Measurements from ENCODE around the gene RANBP10. TPM values are rescaled to one million over a fixed set of nuclear protein-coding genes. Genes with fewer than 3 reads are reported as not detected.

RANBP10 gene
- total and polyA plus RNA-seq, 4 donors, result 9.8 to 15.5 (median 13.8) TPM

DNA sequence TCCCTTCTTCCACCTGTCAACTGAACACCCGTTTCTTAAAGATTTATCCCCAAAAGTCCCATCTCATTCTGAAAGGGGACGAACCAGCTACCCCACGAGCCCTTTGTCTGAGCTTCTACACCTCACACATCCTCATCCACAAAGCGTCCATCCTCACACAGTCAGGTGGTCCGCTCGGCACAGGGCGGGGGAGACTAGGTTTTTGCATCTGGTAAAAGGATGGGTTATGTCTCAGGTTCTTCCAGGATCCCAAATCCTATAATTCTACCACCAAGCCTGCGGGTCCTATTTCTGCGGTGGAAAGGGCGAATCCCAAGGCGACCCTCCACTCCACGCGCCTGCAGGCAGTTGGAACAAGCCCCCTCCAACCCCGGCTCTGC, 87.7 kb downstream of the RANBP10 start:
- TF ChIP-seq GABPA (IDR thresholded peaks at IDR 0.05 in 1 of 2, conservative IDR thresholded peaks at IDR 0.05 in 1 of 2) (no peak), FOXA2 (IDR thresholded peaks at IDR 0.05) (no peak), SP1 (IDR thresholded peaks at IDR 0.05) (no peak), YY1 (IDR thresholded peaks at IDR 0.05) (no peak), EGR1 (IDR thresholded peaks at IDR 0.05; ENCODE audit: low read depth in 2 of 2) (no peak), HNF4G (IDR thresholded peaks at IDR 0.05) (no peak), RXRA (IDR thresholded peaks at IDR 0.05) (no peak)
- TF ChIP-seq, protein P1, sequence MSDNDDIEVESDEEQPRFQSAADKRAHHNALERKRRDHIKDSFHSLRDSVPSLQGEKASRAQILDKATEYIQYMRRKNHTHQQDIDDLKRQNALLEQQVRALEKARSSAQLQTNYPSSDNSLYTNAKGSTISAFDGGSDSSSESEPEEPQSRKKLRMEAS (IDR thresholded peaks at IDR 0.05), result no peak
- TF ChIP-seq, protein P2, sequence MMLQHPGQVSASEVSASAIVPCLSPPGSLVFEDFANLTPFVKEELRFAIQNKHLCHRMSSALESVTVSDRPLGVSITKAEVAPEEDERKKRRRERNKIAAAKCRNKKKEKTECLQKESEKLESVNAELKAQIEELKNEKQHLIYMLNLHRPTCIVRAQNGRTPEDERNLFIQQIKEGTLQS (IDR thresholded peaks at IDR 0.05), result no peak
- TF ChIP-seq, protein P3, sequence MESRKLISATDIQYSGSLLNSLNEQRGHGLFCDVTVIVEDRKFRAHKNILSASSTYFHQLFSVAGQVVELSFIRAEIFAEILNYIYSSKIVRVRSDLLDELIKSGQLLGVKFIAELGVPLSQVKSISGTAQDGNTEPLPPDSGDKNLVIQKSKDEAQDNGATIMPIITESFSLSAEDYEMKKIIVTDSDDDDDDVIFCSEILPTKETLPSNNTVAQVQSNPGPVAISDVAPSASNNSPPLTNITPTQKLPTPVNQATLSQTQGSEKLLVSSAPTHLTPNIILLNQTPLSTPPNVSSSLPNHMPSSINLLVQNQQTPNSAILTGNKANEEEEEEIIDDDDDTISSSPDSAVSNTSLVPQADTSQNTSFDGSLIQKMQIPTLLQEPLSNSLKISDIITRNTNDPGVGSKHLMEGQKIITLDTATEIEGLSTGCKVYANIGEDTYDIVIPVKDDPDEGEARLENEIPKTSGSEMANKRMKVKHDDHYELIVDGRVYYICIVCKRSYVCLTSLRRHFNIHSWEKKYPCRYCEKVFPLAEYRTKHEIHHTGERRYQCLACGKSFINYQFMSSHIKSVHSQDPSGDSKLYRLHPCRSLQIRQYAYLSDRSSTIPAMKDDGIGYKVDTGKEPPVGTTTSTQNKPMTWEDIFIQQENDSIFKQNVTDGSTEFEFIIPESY (IDR thresholded peaks at IDR 0.05), result no peak
- no peaks in the 10 kb centered on the region for H3K36me3 ChIP-seq (ENCODE audit: control insufficient read depth in 4 of 4, insufficient read depth in 3 of 4, low read depth in 1 of 4, low read length in 3 of 4)
- H3K27me3 ChIP-seq (ENCODE audit: control insufficient read depth in 4 of 4, insufficient read depth in 4 of 4, low read length in 3 of 4), result no peaks in the 10 kb centered on the region
- no peaks in the 10 kb centered on the region for H3K9me3 ChIP-seq (ENCODE audit: control insufficient read depth in 4 of 4, low read length in 3 of 4)
- H3K4me3 ChIP-seq (ENCODE audit: low read depth in 1 of 3, low read length in 3 of 3), result peak overlapping the region; percentile 84 to 88 (median 88)
- under 1% methylated on average over 14 of the region's 14 CpGs for WGBS
- no peak for DNase-seq (ENCODE audit: low spot score)
- H3K27ac ChIP-seq (ENCODE audit: low read depth in 1 of 2, low read length in 2 of 2), result peak overlapping the region; percentile 90 to 96
- peak overlapping the region; percentile 76 to 80 for H3K9ac ChIP-seq (ENCODE audit: low read depth in 1 of 2, low read length in 2 of 2)
- H3K4me1 ChIP-seq (ENCODE audit: control insufficient read depth in 4 of 4, insufficient read depth in 4 of 4, low read length in 3 of 4), result peaks cover 2 to 54% (median 41%) of the 10 kb centered on the region in 4 donors

DNA sequence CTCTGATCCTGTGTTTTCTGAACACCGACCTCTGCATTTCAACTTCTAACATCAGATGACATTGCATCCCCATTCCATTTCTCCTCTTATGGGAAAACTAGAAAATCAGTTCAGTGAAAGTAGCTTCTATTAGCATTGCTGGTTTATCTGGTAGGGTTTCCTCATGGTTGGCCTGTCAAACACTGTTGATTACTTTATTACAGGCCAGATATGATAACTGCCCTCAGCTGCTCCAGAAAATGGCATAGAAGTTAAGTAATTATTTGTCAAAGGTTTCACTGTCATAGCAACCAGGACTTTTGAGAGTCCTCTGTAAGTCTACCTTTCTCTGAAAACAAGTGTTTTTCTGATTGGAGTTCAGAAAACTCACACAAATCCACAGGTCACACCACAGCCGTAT, 90.3 kb downstream of the RANBP10 start:
- Histone ChIP-seq H3K36me3 (ENCODE audit: control insufficient read depth in 4 of 4, insufficient read depth in 3 of 4, low read depth in 1 of 4, low read length in 3 of 4) (peaks cover 0 to 4% (median 0%) of the 10 kb centered on the region in 4 donors), H3K4me3 (ENCODE audit: low read depth in 1 of 3, low read length in 3 of 3) (no peak overlapping the region), H3K27me3 (ENCODE audit: control insufficient read depth in 4 of 4, insufficient read depth in 4 of 4, low read length in 3 of 4) (no peaks in the 10 kb centered on the region), H3K9ac (ENCODE audit: low read depth in 1 of 2, low read length in 2 of 2) (no peak overlapping the region), H3K9me3 (ENCODE audit: control insufficient read depth in 4 of 4, low read length in 3 of 4) (no peaks in the 10 kb centered on the region), H3K27ac (ENCODE audit: low read depth in 1 of 2, low read length in 2 of 2) (peak overlapping the region; percentile 52 to 78), H3K4me1 (ENCODE audit: control insufficient read depth in 4 of 4, insufficient read depth in 4 of 4, low read length in 3 of 4) (peaks cover 2 to 56% (median 41%) of the 10 kb centered on the region in 4 donors)
- TF ChIP-seq FOXA2 (IDR thresholded peaks at IDR 0.05) (no peak), NR2F2 (IDR thresholded peaks at IDR 0.05) (no peak), RXRA (IDR thresholded peaks at IDR 0.05) (peak; percentile 50 to 79), YY1 (IDR thresholded peaks at IDR 0.05) (peak; percentile 66), JUND (IDR thresholded peaks at IDR 0.05) (peak in 1 of 2 donors; percentile 16), EGR1 (IDR thresholded peaks at IDR 0.05; ENCODE audit: low read depth in 2 of 2) (no peak), RAD21 (IDR thresholded peaks at IDR 0.05) (peak; percentile 11 to 38), SP1 (IDR thresholded peaks at IDR 0.05) (peak; percentile 39), HNF4A (conservative IDR thresholded peaks at IDR 0.05) (peak; percentile 30 to 62)
- TF ChIP-seq, protein P4, sequence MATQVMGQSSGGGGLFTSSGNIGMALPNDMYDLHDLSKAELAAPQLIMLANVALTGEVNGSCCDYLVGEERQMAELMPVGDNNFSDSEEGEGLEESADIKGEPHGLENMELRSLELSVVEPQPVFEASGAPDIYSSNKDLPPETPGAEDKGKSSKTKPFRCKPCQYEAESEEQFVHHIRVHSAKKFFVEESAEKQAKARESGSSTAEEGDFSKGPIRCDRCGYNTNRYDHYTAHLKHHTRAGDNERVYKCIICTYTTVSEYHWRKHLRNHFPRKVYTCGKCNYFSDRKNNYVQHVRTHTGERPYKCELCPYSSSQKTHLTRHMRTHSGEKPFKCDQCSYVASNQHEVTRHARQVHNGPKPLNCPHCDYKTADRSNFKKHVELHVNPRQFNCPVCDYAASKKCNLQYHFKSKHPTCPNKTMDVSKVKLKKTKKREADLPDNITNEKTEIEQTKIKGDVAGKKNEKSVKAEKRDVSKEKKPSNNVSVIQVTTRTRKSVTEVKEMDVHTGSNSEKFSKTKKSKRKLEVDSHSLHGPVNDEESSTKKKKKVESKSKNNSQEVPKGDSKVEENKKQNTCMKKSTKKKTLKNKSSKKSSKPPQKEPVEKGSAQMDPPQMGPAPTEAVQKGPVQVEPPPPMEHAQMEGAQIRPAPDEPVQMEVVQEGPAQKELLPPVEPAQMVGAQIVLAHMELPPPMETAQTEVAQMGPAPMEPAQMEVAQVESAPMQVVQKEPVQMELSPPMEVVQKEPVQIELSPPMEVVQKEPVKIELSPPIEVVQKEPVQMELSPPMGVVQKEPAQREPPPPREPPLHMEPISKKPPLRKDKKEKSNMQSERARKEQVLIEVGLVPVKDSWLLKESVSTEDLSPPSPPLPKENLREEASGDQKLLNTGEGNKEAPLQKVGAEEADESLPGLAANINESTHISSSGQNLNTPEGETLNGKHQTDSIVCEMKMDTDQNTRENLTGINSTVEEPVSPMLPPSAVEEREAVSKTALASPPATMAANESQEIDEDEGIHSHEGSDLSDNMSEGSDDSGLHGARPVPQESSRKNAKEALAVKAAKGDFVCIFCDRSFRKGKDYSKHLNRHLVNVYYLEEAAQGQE (IDR thresholded peaks at IDR 0.05), result peak; percentile 24
- TF ChIP-seq, protein P3 (IDR thresholded peaks at IDR 0.05), result peak; percentile 47
- TF ChIP-seq, protein P1 (IDR thresholded peaks at IDR 0.05), result no peak
- TF ChIP-seq, protein P5, sequence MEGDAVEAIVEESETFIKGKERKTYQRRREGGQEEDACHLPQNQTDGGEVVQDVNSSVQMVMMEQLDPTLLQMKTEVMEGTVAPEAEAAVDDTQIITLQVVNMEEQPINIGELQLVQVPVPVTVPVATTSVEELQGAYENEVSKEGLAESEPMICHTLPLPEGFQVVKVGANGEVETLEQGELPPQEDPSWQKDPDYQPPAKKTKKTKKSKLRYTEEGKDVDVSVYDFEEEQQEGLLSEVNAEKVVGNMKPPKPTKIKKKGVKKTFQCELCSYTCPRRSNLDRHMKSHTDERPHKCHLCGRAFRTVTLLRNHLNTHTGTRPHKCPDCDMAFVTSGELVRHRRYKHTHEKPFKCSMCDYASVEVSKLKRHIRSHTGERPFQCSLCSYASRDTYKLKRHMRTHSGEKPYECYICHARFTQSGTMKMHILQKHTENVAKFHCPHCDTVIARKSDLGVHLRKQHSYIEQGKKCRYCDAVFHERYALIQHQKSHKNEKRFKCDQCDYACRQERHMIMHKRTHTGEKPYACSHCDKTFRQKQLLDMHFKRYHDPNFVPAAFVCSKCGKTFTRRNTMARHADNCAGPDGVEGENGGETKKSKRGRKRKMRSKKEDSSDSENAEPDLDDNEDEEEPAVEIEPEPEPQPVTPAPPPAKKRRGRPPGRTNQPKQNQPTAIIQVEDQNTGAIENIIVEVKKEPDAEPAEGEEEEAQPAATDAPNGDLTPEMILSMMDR (IDR thresholded peaks at IDR 0.05; ENCODE audit: low read depth, low read length, missing input control), result no peak
- DNase-seq (ENCODE audit: low spot score), result no peak
- WGBS, result 44% methylated on average over 2 of the region's 2 CpGs

Data from liver (tissue), 9 donors.